ENCODE measurements around the gene BBX.

The BBX gene

GRCh38 chr3:107660306-107660976, 137.7 kb downstream of the BBX start:
- in situ Hi-C loops (cut with MboI; ENCODE audit: low sequenced_read_pairs) = no loop called here
- Histone ChIP-seq H3K4me3 (no peak overlapping the region), H3K36me3 (replicated peaks) (no peaks in the 10 kb centered on the region), H3K9me3 (no peaks in the 10 kb centered on the region), H3K27me3 (ENCODE audit: low read depth) (no peaks in the 10 kb centered on the region), H3K4me1 (peaks cover 21% of the 10 kb centered on the region)
- no peak for DNase-seq (ENCODE audit: low spot score in 2 of 2)

- in situ Hi-C loops (cut with MboI; ENCODE audit: low sequenced_read_pairs) = no loop called here
- no peak overlapping the region for H3K4me3 ChIP-seq
- DNase-seq (ENCODE audit: low spot score in 2 of 2) = no peak
- peaks cover 21% of the 10 kb centered on the region for H3K4me1 ChIP-seq
- no peaks in the 10 kb centered on the region for H3K9me3 ChIP-seq
- H3K36me3 ChIP-seq (replicated peaks) = no peaks in the 10 kb centered on the region
- H3K27me3 ChIP-seq (ENCODE audit: low read depth) = no peaks in the 10 kb centered on the region
Observed at GRCh38 chr3:107661447-107662123, 138.8 kb downstream of the BBX start.

GRCh38 chr3:107662124-107662507, 139.4 kb downstream of the BBX start:
- Histone ChIP-seq H3K9me3 (no peaks in the 10 kb centered on the region), H3K36me3 (replicated peaks) (no peaks in the 10 kb centered on the region), H3K27me3 (ENCODE audit: low read depth) (no peaks in the 10 kb centered on the region), H3K4me1 (peaks cover 21% of the 10 kb centered on the region), H3K4me3 (no peak overlapping the region)
- in situ Hi-C loops (cut with MboI; ENCODE audit: low sequenced_read_pairs) = no loop called here
- DNase-seq (ENCODE audit: low spot score in 2 of 2) = no peak

GRCh38 chr3:107662586-107662985, 139.8 kb downstream of the BBX start:
- no peak for DNase-seq (ENCODE audit: low spot score in 2 of 2)
- H3K9me3 ChIP-seq = no peaks in the 10 kb centered on the region
- H3K4me1 ChIP-seq = peaks cover 23% of the 10 kb centered on the region
- H3K4me3 ChIP-seq = no peak overlapping the region
- in situ Hi-C loops (cut with MboI; ENCODE audit: low sequenced_read_pairs) = no loop called here
- no peaks in the 10 kb centered on the region for H3K36me3 ChIP-seq (replicated peaks)
- no peaks in the 10 kb centered on the region for H3K27me3 ChIP-seq (ENCODE audit: low read depth)

GRCh38 chr3:107663266-107663665, 140.5 kb downstream of the BBX start:
- DNase-seq (ENCODE audit: low spot score in 2 of 2) = no peak
- Histone ChIP-seq H3K36me3 (replicated peaks) (no peaks in the 10 kb centered on the region), H3K9me3 (no peaks in the 10 kb centered on the region), H3K27me3 (ENCODE audit: low read depth) (no peaks in the 10 kb centered on the region), H3K4me3 (no peak overlapping the region), H3K4me1 (peaks cover 30% of the 10 kb centered on the region)
- in situ Hi-C loops (cut with MboI; ENCODE audit: low sequenced_read_pairs) = no loop called here

- DNase-seq (ENCODE audit: low spot score in 2 of 2) = no peak
- Histone ChIP-seq H3K4me1 (peaks cover 41% of the 10 kb centered on the region), H3K36me3 (replicated peaks) (no peaks in the 10 kb centered on the region), H3K27me3 (ENCODE audit: low read depth) (no peaks in the 10 kb centered on the region), H3K9me3 (no peaks in the 10 kb centered on the region), H3K4me3 (no peak overlapping the region)
- in situ Hi-C loops (cut with MboI; ENCODE audit: low sequenced_read_pairs) = no loop called here
Observed at GRCh38 chr3:107664614-107665013, 141.9 kb downstream of the BBX start.

GRCh38 chr3:107665351-107665750, 142.6 kb downstream of the BBX start:
- H3K27me3 ChIP-seq (ENCODE audit: low read depth) = no peaks in the 10 kb centered on the region
- H3K36me3 ChIP-seq (replicated peaks) = no peaks in the 10 kb centered on the region
- peaks cover 41% of the 10 kb centered on the region for H3K4me1 ChIP-seq
- no peak overlapping the region for H3K4me3 ChIP-seq
- DNase-seq (ENCODE audit: low spot score in 2 of 2) = no peak
- in situ Hi-C loops (cut with MboI; ENCODE audit: low sequenced_read_pairs) = no loop called here
- H3K9me3 ChIP-seq = no peaks in the 10 kb centered on the region

- DNase-seq (ENCODE audit: low spot score in 2 of 2) = no peak
- no peak overlapping the region for H3K4me3 ChIP-seq
- no peaks in the 10 kb centered on the region for H3K27me3 ChIP-seq (ENCODE audit: low read depth)
- H3K4me1 ChIP-seq = peaks cover 36% of the 10 kb centered on the region
- H3K9me3 ChIP-seq = no peaks in the 10 kb centered on the region
- in situ Hi-C loops (cut with MboI; ENCODE audit: low sequenced_read_pairs) = no loop called here
- no peaks in the 10 kb centered on the region for H3K36me3 ChIP-seq (replicated peaks)
Observed at GRCh38 chr3:107666853-107667252, 144.1 kb downstream of the BBX start.

- no peak overlapping the region for H3K4me3 ChIP-seq
- no peaks in the 10 kb centered on the region for H3K27me3 ChIP-seq (ENCODE audit: low read depth)
- DNase-seq (ENCODE audit: low spot score in 2 of 2) = peak in 1 of 2 experiments; percentile 57
- no peaks in the 10 kb centered on the region for H3K36me3 ChIP-seq (replicated peaks)
- H3K9me3 ChIP-seq = no peaks in the 10 kb centered on the region
- peaks cover 34% of the 10 kb centered on the region for H3K4me1 ChIP-seq
- in situ Hi-C loops (cut with MboI; ENCODE audit: low sequenced_read_pairs) = no loop called here
Observed at GRCh38 chr3:107668416-107668815, 145.7 kb downstream of the BBX start.

- Histone ChIP-seq H3K4me1 (peaks cover 39% of the 10 kb centered on the region), H3K4me3 (no peak overlapping the region), H3K9me3 (no peaks in the 10 kb centered on the region), H3K27me3 (ENCODE audit: low read depth) (no peaks in the 10 kb centered on the region), H3K36me3 (replicated peaks) (no peaks in the 10 kb centered on the region)
- in situ Hi-C loops (cut with MboI; ENCODE audit: low sequenced_read_pairs) = no loop called here
- DNase-seq (ENCODE audit: low spot score in 2 of 2) = no peak
Observed at GRCh38 chr3:107668963-107669362, 146.2 kb downstream of the BBX start.

- Histone ChIP-seq H3K36me3 (replicated peaks) (no peaks in the 10 kb centered on the region), H3K4me3 (no peak overlapping the region), H3K4me1 (peaks cover 40% of the 10 kb centered on the region), H3K9me3 (no peaks in the 10 kb centered on the region), H3K27me3 (ENCODE audit: low read depth) (no peaks in the 10 kb centered on the region)
- DNase-seq (ENCODE audit: low spot score in 2 of 2) = no peak
- in situ Hi-C loops (cut with MboI; ENCODE audit: low sequenced_read_pairs) = no loop called here
Observed at GRCh38 chr3:107669669-107670068, 146.9 kb downstream of the BBX start.

- H3K27me3 ChIP-seq (ENCODE audit: low read depth) = no peaks in the 10 kb centered on the region
- H3K4me3 ChIP-seq = no peak overlapping the region
- H3K4me1 ChIP-seq = peaks cover 34% of the 10 kb centered on the region
- in situ Hi-C loops (cut with MboI; ENCODE audit: low sequenced_read_pairs) = no loop called here
- no peaks in the 10 kb centered on the region for H3K9me3 ChIP-seq
- DNase-seq (ENCODE audit: low spot score in 2 of 2) = no peak
- no peaks in the 10 kb centered on the region for H3K36me3 ChIP-seq (replicated peaks)
Observed at GRCh38 chr3:107670986-107671385, 148.2 kb downstream of the BBX start.

- Histone ChIP-seq H3K36me3 (replicated peaks) (no peaks in the 10 kb centered on the region), H3K27me3 (ENCODE audit: low read depth) (no peaks in the 10 kb centered on the region), H3K9me3 (no peaks in the 10 kb centered on the region), H3K4me3 (no peak overlapping the region), H3K4me1 (peaks cover 16% of the 10 kb centered on the region)
- peak; percentile 20 to 23 for DNase-seq (ENCODE audit: low spot score in 2 of 2)
- in situ Hi-C loops (cut with MboI; ENCODE audit: low sequenced_read_pairs) = no loop called here
Observed at GRCh38 chr3:107674371-107674770, 151.6 kb downstream of the BBX start.

- Histone ChIP-seq H3K9me3 (no peaks in the 10 kb centered on the region), H3K27me3 (ENCODE audit: low read depth) (no peaks in the 10 kb centered on the region), H3K4me1 (peaks cover 14% of the 10 kb centered on the region), H3K4me3 (no peak overlapping the region), H3K36me3 (replicated peaks) (no peaks in the 10 kb centered on the region)
- in situ Hi-C loops (cut with MboI; ENCODE audit: low sequenced_read_pairs) = no loop called here
- DNase-seq (ENCODE audit: low spot score in 2 of 2) = no peak
Observed at GRCh38 chr3:107675233-107675900, 152.6 kb downstream of the BBX start.

All from HAP-1 (cell line).